Sigmoid colon (tissue), 4 donors: ENCODE measurements around the gene TANGO2.

ENCODE experiments used
- EP300 ChIP-seq, 4 donors: sonication (generic); formaldehyde crosslinking; IDR thresholded peaks; one replicate each; pipeline ENCODE4 v1.6.1; 2017; ENCODE audit warnings: antibody characterized with exemption in 4 of 4
- POLR2A ChIP-seq, 2 donors: fragments of 450-650 bp; IDR thresholded peaks; one replicate each; pipeline ENCODE4 v1.6.1; 2016; ENCODE audit warnings: antibody characterized with exemption in 2 of 2, mild to moderate bottlenecking in 2 of 2, moderate library complexity in 2 of 2
- POLR2AphosphoS5 ChIP-seq, 4 donors: sonication (generic); formaldehyde crosslinking; IDR thresholded peaks; one replicate each; pipeline ENCODE4 v1.6.1; 2017; ENCODE audit warnings: antibody characterized with exemption in 4 of 4
- TF ChIP-seq, protein P1 (sequence below), 4 experiments: fragments of 450-650 bp in 3 of 4; fragments of 200-600 bp in 1 of 4; IDR thresholded peaks; one replicate each; pipeline ENCODE4 v1.5.1; 2016 to 2019; ENCODE audit warnings: antibody characterized with exemption in 4 of 4, mild to moderate bottlenecking in 3 of 4, moderate library complexity in 2 of 4

DNA sequence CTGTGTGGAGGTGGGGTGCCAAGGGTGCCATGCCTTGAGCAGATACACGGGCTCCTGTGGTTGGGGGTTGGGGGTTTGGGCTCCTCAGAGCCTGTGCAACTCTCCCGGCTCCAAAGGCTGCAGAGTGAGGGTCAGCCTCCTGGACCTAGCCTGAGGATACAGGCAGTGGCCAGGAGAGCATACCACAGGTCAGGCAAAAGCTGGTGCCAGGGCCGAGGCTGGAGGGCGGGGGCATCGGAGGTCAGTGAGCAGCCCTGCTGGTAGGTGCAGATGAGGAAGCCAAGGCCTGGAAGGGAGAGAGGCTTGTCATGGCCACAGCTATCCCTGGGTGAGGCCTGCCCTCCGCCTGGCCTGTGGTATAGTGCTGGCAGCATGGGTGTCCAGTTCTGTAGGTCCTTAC is 33.6 kb downstream of the TANGO2 start:
- TF ChIP-seq, protein P1, sequence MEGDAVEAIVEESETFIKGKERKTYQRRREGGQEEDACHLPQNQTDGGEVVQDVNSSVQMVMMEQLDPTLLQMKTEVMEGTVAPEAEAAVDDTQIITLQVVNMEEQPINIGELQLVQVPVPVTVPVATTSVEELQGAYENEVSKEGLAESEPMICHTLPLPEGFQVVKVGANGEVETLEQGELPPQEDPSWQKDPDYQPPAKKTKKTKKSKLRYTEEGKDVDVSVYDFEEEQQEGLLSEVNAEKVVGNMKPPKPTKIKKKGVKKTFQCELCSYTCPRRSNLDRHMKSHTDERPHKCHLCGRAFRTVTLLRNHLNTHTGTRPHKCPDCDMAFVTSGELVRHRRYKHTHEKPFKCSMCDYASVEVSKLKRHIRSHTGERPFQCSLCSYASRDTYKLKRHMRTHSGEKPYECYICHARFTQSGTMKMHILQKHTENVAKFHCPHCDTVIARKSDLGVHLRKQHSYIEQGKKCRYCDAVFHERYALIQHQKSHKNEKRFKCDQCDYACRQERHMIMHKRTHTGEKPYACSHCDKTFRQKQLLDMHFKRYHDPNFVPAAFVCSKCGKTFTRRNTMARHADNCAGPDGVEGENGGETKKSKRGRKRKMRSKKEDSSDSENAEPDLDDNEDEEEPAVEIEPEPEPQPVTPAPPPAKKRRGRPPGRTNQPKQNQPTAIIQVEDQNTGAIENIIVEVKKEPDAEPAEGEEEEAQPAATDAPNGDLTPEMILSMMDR (IDR thresholded peaks at IDR 0.05), result no peak
- no peak for TF ChIP-seq POLR2AphosphoS5 (IDR thresholded peaks at IDR 0.05)
- TF ChIP-seq POLR2A (IDR thresholded peaks at IDR 0.05), result no peak
- TF ChIP-seq EP300 (IDR thresholded peaks at IDR 0.05), result no peak
